NCI-H345 treated with DMSO at 0.1 percent for 48 hours (cell line): ENCODE results near the gene PTPRG.

Experiments used
- DNase-seq: peaks from one replicate; lab custom pipeline; 2025; ENCODE audit not compliant: unreplicated experiment; lab: John Stamatoyannopoulos, UW

The PTPRG gene

DNA sequence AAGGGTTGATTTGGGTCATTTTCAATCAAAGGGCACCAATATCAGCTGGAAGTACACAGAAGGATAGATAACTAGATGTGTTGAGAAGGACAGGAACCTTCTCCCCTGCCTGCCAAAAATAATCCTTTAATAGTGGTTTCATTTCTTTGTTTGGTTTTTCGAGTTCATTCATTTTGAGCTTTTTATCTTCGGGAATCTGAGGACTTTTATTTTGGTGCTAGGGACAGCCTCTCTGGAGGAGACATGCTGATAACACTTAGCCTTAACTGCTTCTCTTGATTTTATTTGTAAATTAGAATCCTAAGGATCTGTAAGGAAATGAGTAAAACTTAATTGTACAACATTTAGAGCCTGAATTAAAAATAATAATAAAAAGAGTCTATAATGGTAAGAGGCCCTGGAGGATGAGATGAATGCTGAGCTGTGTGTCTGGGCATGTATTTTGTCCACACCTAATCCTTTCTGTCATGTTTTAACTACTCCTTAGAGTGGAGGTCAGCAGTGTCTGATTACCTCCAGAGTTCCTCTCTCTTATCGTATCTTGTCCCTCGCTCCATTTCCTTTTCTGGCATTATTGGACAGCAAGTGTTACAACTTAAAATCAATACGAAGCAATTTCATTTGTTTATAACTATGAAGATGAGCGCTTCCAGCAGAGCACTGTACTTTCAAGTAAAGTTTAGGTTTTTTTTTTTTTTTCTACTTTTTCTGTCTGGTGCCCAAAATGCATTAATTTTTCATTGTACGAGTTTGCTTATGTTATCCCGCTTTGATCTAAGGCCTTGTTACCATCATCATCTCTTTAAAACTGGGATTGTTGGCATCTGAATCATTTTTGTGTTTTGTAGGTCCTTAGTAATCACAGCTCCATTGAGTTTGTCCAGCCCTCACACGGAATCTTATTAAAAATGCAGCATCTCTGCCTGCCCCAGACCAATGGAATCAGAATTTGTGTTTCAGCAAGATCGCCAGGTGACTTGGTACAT, 22.8 kb downstream of the PTPRG start:
- DNase-seq, result no peak

DNA sequence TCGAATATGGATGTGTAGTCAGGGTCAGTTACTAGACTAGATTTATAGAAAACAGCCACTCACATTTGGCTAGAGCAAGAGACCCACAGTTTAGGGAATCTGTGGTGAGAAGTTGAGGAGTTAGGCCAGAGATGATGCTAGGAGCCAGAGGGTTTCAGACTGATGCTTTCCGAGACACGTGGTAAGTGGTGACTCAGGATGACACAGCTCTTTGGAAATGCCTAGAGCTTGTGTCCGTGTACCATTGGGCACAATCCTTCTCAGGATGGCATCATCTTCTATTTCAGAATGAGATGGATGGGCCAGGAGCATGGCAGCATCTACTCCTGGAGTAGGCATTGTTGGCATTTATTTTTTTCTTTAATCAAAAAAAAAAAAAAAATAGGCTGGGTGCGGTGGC, 28.5 kb downstream of the PTPRG start:
- DNase-seq, result no peak

DNA sequence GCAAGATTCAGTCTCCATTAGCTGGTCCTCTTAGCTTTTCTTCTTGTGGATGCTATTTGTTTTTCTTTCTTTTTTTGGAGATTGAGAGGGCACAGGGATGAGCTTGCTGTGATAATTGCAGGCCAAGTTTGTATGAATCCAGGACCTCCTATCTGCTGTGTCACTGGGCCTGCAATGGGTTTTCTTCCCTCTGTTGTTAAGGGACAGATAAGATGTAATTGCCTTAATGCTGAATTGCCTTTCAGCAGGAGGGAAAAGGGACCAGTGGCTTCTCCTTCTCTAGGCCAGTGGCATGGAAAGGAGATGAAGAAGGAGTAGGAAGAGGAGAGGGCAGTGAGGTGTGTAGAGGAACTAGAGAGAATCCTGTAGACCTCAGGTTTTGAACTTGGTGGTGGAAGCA, 29.9 kb downstream of the PTPRG start:
- no peak for DNase-seq

DNA sequence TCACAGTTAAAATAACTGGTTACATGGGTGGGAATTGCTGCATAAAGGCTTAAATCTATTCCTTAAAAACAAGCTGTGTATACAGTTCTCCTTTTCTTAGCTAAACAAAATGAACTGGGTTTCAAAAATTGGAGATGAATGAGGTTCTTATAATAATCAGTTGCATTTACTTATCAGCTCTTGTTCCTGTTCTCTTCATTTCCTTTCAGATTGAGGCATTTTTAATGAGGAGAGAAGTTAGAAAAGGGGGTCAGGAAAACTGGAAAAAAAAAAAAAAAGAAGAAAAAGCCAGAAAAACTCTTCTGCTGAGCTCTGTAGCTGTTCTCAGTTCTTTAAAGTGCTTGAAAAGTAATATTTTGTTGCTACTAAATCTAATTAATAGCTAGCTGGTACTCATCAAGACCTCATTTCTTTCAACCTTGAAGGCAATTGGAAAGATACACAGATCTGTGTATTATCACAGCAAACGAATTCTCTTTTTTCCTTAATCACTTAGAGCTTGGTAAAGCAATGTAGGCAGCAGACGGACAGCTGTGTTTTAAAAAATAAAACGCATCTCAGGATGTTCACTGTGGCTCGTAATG, 32.2 kb downstream of the PTPRG start:
- DNase-seq, result no peak

DNA sequence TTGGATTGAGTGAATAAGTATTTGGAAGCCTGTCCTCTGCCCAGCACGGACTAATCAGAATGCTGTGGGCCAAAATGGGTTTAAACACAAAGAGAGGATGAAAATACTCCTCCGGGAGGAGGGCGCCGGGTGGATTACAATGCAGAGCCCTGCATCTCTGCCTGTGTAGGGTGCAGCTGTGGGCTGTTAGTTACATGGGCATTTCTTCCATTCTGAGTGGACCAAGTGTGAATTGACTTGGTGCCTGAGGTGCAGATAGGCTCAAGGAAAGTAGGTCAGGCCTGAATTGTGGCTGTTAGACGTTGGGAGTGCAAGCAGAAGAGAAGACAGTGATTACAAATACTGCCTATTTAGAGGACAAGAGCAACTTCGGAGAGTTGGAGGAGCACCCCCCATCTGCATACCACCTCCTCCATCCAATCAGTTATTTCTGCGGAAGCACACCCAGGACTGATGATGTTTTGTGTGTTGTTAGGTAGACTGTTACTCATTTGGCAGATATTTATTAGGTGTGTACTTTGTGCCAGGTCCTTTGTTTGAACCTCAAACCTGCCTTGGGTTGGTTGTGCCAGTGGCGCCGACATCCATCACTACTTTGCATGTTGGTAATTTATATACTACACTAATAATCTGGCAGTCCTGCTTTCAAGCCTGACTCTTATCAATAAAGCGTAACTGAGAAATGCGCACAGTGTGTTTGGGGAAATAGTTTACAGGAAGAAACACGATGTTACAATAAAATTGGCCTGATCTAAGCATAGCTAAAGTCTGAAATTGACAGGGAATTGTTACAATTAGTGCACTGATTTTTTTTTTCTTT, 33.0 kb downstream of the PTPRG start:
- DNase-seq, result no peak

DNA sequence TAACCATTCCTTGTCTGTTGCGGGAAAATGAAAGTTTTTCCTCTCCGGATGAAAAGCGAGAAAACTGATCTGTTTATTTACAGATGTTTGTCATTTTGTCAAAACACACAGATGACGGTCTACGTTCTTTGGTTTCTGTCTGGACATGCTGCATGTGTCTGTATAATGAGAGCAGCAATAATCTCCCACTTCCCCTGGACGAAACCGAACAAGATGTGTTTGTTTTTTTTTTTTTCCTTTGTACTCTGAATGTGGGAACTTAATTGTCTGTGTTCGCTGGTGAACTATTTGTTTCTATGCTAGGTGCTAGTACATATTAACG, 33.6 kb downstream of the PTPRG start:
- DNase-seq, result no peak

DNA sequence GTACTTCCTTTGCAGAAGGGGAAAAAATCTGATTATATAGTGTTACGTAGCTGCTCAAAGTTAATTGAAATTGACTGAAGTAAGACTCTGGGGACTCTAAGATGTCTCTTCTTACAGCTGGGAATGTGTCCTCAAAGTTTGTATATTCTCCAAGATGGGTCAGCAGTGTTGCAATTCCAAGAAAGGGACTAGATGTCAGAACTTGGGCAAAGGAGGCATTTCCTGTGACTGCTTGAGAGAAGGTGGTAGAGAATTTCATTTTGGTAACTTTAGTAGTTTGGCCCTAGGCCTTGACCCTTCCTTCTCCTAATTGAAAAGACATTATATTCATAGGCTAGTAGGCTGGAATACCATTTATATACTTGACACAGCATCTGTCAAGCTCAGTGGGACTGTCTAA, 33.9 kb downstream of the PTPRG start:
- DNase-seq, result no peak

DNA sequence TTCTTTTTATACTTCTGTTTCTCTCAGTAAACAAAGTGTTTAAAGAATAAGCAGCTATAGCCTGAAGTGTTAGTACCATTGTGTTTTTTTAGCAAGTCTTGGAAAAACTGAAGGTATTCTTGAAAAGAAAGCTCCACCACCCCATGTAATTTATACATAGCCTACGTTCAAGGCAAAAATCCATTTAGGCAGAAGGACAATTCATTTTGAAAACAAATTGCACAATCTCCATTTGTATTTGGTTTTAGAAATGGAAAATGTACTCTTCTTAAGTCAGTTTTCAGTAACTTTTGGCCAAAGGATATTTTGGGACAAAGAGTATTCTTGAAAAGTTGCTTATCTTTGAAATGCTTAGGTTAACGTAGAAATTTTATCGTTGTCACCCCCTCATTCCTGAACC, 34.5 kb downstream of the PTPRG start:
- DNase-seq, result no peak

DNA sequence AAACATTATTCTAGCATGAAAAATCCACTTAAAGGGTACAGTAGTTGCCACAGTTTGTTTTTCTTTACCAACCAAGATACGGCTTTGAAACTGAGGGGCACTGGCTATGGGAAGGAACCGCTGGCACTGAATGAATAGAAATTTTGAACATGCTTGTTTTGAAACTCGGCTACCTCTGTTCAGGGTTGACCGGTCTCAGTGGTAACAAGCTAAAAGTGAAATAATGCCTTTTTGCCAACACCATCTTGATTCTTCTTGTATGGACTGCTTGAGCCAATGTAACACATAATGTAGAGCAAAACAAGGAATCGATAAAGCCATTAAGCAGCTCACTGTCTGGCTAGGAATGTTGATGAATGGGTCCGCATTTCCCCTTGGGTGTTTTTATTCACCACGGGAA, 36.5 kb downstream of the PTPRG start:
- no peak for DNase-seq

DNA sequence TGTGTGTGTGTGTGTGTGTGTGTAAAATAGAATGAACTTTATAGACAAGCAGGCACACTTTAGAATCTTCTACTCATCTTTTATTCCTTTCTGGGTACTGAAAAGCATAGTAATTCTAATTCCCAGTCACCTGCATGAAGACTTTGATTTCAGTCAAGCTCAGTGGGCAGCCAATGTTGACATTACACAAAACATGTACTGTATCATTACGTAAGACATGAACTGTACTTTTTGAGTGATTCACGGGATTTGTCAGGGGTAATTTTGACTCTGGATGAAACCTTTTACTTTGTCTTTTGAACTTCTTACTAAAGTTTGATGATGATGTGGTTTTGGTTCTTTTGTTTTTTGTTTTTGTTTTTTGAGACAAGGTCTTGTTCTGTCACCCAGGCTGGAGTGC, 38.8 kb downstream of the PTPRG start:
- DNase-seq, result no peak

DNA sequence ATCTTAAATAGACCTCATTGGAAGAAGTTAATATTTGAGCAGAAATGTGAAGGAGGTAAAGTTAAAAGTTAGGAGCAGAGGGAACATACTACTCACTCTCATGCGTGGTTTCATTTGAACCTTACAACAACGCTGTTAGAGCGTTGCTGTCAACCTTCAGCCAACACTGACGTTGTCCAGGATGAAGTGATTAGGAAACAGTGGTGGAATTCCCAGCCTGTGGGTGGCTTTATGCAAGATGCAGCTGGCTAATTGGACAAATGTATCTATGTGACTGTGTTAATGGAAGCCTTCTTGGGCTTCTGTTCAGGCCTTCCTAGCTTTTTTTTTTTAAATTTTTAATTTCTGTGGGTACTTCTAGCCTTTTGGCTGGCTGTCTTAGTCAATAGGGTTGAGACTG, 40.5 kb downstream of the PTPRG start:
- no peak for DNase-seq

DNA sequence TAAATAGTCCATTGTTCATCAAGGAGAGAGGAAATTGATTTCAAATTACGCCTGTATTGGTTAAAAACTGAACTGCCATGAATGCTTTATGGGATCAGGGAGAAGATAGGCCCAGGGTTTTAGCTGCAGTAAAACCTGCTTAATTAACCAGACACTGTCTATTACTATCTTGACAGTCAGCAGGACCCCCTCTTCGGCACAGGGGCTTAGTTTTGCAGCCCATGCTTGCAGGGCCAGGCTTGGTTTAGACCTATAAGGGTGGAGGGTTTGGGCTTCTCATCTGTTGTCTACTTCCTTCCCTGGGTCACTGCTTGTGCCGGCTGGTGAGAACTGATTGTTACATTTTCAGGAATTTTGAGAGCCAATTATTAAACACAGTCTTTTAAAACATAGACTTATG, 41.1 kb downstream of the PTPRG start:
- DNase-seq, result no peak

DNA sequence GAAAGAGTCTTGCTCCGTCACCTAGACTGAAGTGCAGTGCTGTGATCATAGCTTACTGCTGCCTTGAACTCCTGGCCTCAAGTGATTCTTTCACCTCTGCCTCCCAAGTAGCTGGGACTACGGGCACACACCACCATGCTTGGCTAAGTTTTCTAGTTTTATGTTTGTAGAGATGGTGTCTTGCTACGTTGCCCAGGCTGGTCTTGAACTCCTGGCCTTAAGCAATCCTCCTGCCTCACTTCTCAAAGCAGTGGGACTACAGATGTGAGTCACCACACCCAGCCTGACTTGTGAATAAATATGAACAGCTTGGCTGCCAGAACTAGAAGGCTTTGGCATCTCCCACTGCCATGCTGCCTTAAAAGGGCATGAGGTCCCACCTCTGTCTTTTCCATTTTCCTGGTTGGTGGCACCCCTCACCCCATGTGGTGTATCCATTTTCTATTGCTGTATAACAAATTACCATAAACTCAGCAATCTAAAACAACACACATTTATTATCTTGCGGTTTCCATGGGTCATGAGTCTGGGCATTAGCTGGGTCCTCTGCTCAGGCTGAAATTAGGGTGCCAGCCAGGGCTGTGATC, 44.3 kb downstream of the PTPRG start:
- no peak for DNase-seq

DNA sequence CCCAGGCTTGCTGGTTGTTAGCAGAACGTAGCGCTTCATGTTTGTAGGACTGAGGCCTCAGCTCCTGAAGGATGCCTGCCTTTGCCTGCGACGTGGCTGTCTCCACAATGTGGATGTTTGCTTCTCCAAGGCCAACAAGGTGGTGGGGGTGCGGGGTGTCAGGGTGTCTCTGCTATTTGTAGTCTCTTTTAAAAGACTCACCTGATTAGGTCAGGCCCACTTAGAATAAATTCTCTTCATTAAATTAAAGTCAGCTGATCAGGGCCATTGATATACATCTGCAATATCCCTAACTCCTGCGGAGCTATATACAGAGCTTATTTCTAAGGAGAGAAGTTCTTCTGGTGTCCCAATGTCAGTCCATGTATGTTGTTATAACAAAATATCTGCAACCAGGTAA, 44.8 kb downstream of the PTPRG start:
- no peak for DNase-seq

DNA sequence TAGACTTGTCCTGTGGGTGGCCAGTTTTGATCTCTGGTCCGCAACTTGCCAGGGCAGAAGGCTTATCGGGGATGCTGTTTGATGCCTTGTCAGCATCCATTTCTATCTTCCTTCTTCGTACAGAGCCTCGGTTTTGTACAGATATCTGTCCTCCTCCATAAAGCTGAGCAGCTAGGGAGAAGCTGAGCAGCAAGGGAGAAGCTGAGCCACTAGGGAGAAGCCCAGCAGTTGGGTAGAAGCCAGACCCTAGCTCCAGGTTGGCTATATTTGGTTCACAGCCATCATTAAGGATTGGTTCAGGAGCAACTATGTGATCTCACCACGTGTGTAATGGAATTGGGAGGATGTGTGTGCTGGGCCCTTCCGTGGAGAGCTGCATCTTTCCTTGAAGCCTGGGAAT, 46.7 kb downstream of the PTPRG start:
- DNase-seq, result no peak

DNA sequence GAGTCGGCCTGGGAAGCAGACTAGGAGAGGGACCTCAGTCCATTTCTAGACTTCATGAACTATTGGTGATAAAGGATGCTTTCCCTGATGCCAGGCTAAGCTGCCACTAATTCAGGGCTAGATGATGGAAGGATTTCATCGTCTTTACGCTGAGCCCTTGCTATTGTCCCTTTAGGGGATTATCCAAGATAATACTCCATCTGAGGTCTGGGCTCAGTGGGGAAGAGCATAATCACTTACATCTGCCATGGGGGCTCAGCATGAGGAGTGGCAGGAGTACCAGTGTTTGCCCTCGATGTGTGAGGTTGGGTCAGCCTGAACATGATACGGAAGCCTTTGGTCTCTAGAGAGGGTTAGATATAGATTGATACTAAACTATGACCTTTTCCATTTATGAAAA, 47.3 kb downstream of the PTPRG start:
- DNase-seq, result no peak

DNA sequence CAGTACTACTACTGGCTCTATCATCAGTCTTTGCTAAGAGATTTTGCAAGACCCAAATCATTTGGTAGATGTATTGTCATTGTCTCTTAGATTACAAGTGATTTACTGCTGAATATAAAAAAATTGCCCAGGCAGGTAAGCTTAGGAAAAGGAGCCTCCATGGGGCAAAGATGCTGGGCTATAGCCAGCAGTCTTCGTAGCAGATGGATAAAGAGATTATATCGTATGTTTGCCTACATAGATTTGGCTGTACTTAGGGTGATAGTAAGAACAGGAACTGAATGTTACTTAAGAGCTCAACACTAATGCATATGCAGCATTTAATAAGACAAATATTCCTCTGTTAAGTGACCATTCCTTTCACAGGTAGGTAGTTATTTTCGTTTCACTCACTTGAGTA, 48.9 kb downstream of the PTPRG start:
- DNase-seq, result no peak

DNA sequence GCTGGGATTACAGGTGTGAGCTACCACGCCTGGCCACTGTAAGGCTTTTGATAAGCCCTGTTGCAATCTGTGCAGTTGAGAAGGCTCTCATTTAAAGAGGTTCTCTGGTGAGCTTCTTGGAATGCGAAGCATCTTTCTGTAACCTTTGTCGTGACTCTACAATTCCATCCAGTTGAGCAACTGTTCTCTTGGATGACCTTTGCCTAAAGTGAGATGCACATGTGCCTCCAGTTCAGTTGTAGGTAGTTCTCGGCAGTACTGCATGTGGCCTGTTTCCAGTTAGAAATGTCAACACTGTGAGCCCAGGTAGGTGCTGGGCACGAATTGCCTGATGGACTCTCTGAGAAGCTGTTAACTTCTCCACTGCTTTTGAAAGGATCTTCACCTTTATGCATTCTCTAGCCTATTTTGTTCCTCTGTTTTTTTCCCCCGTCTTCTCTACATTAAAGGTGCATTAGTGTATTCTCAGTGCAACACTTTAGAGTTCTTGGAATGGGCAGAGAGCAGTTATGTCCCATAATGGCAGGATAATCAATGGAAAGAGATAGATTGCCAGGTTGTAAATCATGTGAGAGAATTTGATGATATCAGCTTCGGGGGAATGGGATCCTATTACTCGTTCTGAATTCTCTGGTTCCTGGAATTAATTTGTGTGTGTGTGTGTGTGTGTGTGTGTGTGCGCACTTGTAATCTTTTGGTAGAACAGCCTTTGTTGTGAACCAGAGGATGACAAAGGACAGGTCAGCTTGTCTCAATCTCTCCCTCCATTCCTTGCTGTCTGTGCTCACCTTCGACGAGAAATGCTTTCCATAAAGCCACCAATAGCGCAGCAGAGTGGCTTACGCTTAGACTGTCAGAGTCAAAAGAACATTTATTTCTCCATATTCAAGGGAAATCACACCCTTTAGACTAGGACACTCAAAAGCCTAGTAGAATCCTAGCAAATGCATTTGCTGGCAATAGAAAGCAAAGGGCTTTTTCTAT, 51.1 kb downstream of the PTPRG start:
- DNase-seq, result no peak

DNA sequence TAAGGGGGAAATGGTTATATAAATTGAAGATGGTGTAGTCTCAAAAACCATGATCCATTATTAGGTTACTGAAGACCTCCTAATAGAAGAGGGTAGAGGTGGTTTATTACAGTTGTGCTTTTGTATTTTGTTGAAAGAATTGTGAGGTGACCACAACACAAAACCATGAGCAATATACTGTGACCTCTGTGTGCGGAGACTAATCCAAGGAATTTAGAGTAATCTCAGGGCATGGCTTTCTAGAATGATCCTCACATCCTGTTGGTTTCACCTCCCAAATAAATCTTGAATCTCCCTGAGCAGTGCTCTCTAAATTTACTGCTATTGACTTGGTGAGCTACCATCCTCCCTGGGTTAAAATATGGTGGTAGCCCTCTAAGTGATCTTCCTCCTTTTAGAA, 52.3 kb downstream of the PTPRG start:
- no peak for DNase-seq

DNA sequence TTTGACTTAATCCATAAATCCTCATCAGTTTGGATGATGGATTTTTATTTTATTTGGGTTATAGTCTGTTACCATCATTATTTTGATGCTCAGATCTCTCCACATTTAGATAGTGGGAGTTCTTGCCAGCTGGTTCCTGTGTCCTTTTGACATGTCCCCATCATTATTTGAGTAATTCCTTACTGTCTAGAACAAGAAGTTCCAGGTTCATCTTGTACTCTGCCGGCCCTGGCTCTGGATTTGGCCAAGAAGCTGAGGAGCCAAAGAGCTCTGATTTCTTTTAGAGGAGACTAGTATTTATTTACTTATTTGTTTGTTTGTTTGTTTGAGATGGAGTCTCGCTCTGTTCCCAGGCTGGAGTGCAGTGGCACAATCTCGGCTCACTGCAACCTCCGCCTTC, 54.3 kb downstream of the PTPRG start:
- no peak for DNase-seq
